Loucy (cell line): ENCODE data around the gene DDX6.

Experiments
- H2AFZ ChIP-seq: fragments of 200-600 bp; sonication (generic); 2 replicates; pipeline ENCODE4 v1.6.0; 2016; ENCODE audit warnings: antibody characterized with exemption, mild to moderate bottlenecking, low read length, moderate library complexity
- H3F3A ChIP-seq: fragments of 200-600 bp; 2 replicates; pipeline ENCODE4 v1.6.0; 2016; ENCODE audit warnings: antibody characterized with exemption, low read depth, mild to moderate bottlenecking
- H3K27me3 ChIP-seq: fragments of 200-600 bp; sonication (generic); 2 replicates; pipeline ENCODE4 v1.6.1; 2014; ENCODE audit warnings: low read length, mild to moderate bottlenecking; ENCODE audit not compliant: insufficient read depth, poor library complexity, severe bottlenecking
- H3K36me3 ChIP-seq: fragments of 200-600 bp; sonication (generic); 2 replicates; pipeline ENCODE4 v1.6.1; 2016; ENCODE audit warnings: low read length; ENCODE audit not compliant: insufficient read depth
- H3K4me1 ChIP-seq: fragments of 200-600 bp; sonication (generic); 2 replicates; pipeline ENCODE4 v1.5.1; 2014; ENCODE audit warnings: low read length, mild to moderate bottlenecking; ENCODE audit not compliant: insufficient read depth, poor library complexity, severe bottlenecking
- H3K4me2 ChIP-seq: fragments of 200-600 bp; sonication (generic); 2 replicates; pipeline ENCODE4 v1.6.0; 2014; ENCODE audit warnings: antibody characterized with exemption, low read length, low read depth, mild to moderate bottlenecking; ENCODE audit not compliant: poor library complexity, severe bottlenecking
- H3K4me3 ChIP-seq: fragments of 200-600 bp; sonication (generic); 2 replicates; pipeline ENCODE4 v1.5.1; 2014; ENCODE audit warnings: low read length, mild to moderate bottlenecking, mixed read lengths; ENCODE audit not compliant: poor library complexity, severe bottlenecking
- H3K79me2 ChIP-seq: fragments of 200-600 bp; sonication (generic); 2 replicates; pipeline ENCODE4 v1.6.1; 2014; ENCODE audit warnings: low read length; ENCODE audit not compliant: insufficient read depth
- H3K9ac ChIP-seq: fragments of 200-600 bp; sonication (generic); 2 replicates; pipeline ENCODE4 v1.6.0; 2014; ENCODE audit warnings: mild to moderate bottlenecking, low read depth, low read length, moderate library complexity; ENCODE audit not compliant: poor library complexity, severe bottlenecking
- H3K9me2 ChIP-seq: fragments of 200-600 bp; sonication (generic); replicated peaks from 2 replicates; pipeline ENCODE4 v1.6.1; 2016; ENCODE audit warnings: low read depth, low read length, mixed read lengths
- H3K9me3 ChIP-seq: fragments of 200-600 bp; sonication (generic); 2 replicates; pipeline ENCODE4 v1.6.1; 2014; ENCODE audit warnings: mild to moderate bottlenecking, antibody characterized with exemption, low read length, low read depth; ENCODE audit not compliant: insufficient read depth
- H4K20me1 ChIP-seq: fragments of 200-600 bp; sonication (generic); 2 replicates; pipeline ENCODE4 v1.6.0; 2014; ENCODE audit warnings: antibody characterized with exemption, low read length, mild to moderate bottlenecking; ENCODE audit not compliant: insufficient read depth, poor library complexity, severe bottlenecking
- CTCF ChIP-seq: fragments of 200-600 bp; sonication (generic); conservative IDR thresholded peaks from 2 replicates; pipeline ENCODE4 v1.5.1; 2014; ENCODE audit warnings: mild to moderate bottlenecking, antibody characterized with exemption, low read length
- EZH2phosphoT487 ChIP-seq: fragments of 200-600 bp; IDR thresholded peaks from 2 replicates; pipeline ENCODE4 v1.6.1; 2018; ENCODE audit warnings: antibody characterized with exemption, mild to moderate bottlenecking, moderate library complexity, borderline replicate concordance

DDX6 gene

GRCh38 chr11:118742304-118742703 is 48.7 kb downstream of the DDX6 start:
- Histone ChIP-seq H3K9me2 (no peaks in the 10 kb centered on the region), H3K9me3 (no peaks in the 10 kb centered on the region), H2AFZ (no peak overlapping the region), H3K36me3 (no peaks in the 10 kb centered on the region; the same call in 1 of the 2 replicates), H3K79me2 (no peaks in the 10 kb centered on the region), H4K20me1 (peaks cover 2% of the 10 kb centered on the region), H3F3A (no peaks in the 10 kb centered on the region), H3K27me3 (no peaks in the 10 kb centered on the region), H3K4me3 (no peak overlapping the region), H3K9ac (no peak overlapping the region), H3K4me1 (no peaks in the 10 kb centered on the region), H3K4me2 (no peak overlapping the region)
- TF ChIP-seq CTCF (no peak), EZH2phosphoT487 (no peak)

GRCh38 chr11:118740892-118741291 is 50.1 kb downstream of the DDX6 start:
- Histone ChIP-seq H3K9me3 (no peaks in the 10 kb centered on the region), H3K36me3 (no peaks in the 10 kb centered on the region), H3K4me2 (no peak overlapping the region), H3K79me2 (no peaks in the 10 kb centered on the region), H3K9ac (no peak overlapping the region), H3K4me1 (no peaks in the 10 kb centered on the region), H3K9me2 (no peaks in the 10 kb centered on the region), H3K27me3 (no peaks in the 10 kb centered on the region), H2AFZ (no peak overlapping the region), H4K20me1 (no peaks in the 10 kb centered on the region), H3K4me3 (no peak overlapping the region), H3F3A (no peaks in the 10 kb centered on the region)
- TF ChIP-seq EZH2phosphoT487 (no peak), CTCF (no peak)

GRCh38 chr11:118735203-118735602 is 55.8 kb downstream of the DDX6 start:
- H3K9me2 ChIP-seq: no peaks in the 10 kb centered on the region
- H3K36me3 ChIP-seq: no peaks in the 10 kb centered on the region
- no peak overlapping the region for H3K4me2 ChIP-seq
- H2AFZ ChIP-seq: no peak overlapping the region
- no peak for TF ChIP-seq EZH2phosphoT487
- no peak for TF ChIP-seq CTCF
- no peaks in the 10 kb centered on the region for H3F3A ChIP-seq
- no peaks in the 10 kb centered on the region for H3K4me1 ChIP-seq
- no peak overlapping the region for H3K4me3 ChIP-seq
- no peak overlapping the region for H3K9ac ChIP-seq
- no peaks in the 10 kb centered on the region for H3K9me3 ChIP-seq
- H3K27me3 ChIP-seq: no peaks in the 10 kb centered on the region
- H4K20me1 ChIP-seq: no peaks in the 10 kb centered on the region
- no peaks in the 10 kb centered on the region for H3K79me2 ChIP-seq
